GM18502 (cell line): ENCODE measurements around the gene SV2C.
A peak's percentile ranks its signal among the peaks of the same experiment; 100 is the strongest.

Source experiments
- ATAC-seq: cut with Tn5 transposase; IDR thresholded peaks from one replicate; pipeline ENCODE4 v1.9.1; 2021; ENCODE audit warnings: mild to moderate bottlenecking; ENCODE audit not compliant: unreplicated experiment, poor library complexity

The SV2C gene

DNA sequence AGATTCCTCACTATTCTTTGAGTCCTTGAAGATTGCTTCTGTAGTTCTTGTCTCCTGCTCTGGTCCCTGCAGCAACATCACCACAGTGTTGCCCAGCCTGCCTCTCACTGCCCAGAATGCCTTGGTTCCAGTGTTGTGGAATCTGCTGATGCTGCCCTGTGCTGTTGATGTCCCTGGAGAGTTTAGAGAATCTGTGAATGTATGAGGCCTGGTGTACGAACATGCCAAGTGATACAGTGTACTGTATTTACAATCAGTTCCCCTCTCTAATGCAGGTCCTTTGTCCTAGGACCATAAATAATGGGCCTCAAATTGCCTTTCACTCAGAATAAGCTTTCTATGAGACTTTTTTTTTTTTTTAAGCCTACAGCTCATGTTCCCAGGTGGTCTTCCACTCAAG lies 8.2 kb downstream of the SV2C start:
- ATAC-seq: no peak

GRCh38 chr5:76099286-76099702 lies 16.1 kb downstream of the SV2C start:
- ATAC-seq: peak; percentile 65

GRCh38 chr5:76099756-76100155 lies 16.6 kb downstream of the SV2C start:
- peak; percentile 57 for ATAC-seq

GRCh38 chr5:76104027-76104426 lies 20.8 kb downstream of the SV2C start:
- ATAC-seq: no peak

- ATAC-seq: no peak
These were observed 23.0 kb downstream of the SV2C start for GRCh38 chr5:76106149-76106548.

DNA sequence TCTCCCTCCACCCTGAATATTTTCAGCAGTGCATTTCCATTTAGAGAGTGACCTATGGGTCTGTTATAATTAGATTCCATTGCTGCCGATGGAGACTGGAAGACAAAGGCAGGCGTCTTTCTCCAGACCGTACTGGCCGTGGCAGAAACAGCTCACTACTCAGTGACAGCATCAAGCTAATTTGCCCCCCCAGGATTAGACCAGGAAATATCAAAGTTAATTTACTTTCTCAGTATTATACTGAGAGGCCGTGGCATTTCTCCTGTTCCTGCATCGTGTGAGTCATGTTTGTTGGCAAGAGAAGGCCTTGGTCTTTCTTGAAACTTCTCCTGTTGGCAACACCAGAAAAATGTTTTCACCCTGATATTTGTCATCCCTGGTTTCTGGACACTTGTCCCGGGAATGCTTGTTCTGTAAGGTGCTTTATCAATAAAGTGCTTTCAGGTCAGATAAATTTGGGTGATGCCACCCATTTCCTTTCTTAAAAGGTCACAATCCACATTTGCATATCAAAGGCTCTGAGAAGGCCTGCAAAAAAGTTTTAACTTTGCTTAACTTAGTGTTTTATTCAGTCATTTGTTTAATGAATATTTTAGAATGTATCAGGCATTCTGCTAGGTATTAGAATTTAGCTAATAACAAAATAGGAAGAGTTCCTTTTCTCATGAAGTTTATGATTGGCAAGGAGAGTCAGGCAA lies 28.4 kb downstream of the SV2C start:
- ATAC-seq: no peak

DNA sequence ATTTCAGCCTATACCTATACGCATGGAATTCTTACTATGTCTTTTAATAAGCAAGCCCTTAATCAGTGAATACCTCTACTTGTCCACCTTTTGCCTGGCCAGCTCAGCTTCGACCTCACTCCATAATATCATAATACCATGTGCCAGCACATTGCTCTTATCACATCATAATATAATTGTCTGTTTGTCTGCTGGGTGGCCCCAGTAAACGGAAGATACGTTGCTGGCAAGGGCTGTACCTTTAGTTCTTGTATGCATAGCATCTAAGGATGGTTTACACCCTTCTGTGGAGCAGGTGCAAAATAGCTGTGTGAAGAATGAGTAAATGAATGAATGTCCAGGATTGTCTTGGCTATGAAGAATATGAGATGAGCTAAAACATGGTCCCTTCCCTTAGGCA lies 29.9 kb downstream of the SV2C start:
- no peak for ATAC-seq

- no peak for ATAC-seq
These were observed 31.1 kb downstream of the SV2C start for GRCh38 chr5:76114179-76114851.

GRCh38 chr5:76125346-76125745 lies 42.2 kb downstream of the SV2C start:
- no peak for ATAC-seq

- ATAC-seq: no peak
These were observed 42.7 kb downstream of the SV2C start for GRCh38 chr5:76125888-76126287.

- ATAC-seq: no peak
These were observed 50.8 kb downstream of the SV2C start for GRCh38 chr5:76134003-76134402.

GRCh38 chr5:76134646-76135045 lies 51.5 kb downstream of the SV2C start:
- ATAC-seq: no peak

DNA sequence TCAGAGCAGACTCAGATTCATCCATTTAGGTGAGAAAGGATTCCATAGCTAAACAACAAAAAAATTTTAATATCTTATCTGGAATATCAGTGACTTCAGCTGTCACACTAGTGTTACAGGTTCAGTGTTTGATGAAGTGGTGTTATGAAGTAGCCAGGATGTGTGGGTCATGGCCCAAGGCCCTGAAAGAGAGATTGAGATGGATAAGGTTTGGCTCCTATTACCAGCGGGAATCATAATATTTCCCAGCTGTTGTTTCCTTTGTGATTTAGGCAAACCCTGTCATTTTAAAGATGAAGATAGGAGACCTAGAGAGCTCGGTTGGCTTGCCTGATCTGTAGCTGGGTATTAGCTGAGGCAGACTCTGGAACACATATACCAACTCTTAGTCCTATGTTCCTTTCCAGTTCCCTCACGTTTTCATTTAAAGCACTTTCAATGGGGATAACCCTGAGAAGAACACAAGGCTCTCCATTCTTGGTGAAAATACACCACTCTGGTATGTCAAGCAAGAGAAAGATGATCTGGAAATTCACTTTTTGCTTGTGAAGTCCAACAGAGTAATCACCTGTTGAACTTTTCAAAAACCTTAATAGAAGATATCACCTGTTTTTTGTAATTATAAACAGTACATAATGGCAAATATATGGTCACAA lies 54.8 kb downstream of the SV2C start:
- no peak for ATAC-seq

DNA sequence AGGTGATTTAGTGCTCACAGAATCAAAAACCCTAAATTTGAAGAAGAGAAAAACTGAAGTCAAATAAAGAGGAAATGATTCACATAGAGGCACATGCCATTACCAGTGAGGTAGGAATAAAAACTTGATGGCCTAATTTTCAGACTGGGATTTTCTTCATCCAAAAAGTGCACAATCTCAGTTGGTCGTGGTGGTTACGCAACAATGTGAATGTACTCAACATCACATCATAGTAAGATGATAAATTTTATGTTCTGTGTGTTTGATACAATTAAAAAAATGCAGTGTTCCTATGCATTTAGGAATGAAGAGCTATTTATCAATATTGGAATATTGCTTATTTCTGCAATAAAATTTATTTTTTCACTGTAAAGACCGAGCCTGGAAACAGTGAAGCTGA lies 60.7 kb downstream of the SV2C start:
- no peak for ATAC-seq

- no peak for ATAC-seq
These were observed 61.5 kb downstream of the SV2C start for GRCh38 chr5:76144513-76145274.

DNA sequence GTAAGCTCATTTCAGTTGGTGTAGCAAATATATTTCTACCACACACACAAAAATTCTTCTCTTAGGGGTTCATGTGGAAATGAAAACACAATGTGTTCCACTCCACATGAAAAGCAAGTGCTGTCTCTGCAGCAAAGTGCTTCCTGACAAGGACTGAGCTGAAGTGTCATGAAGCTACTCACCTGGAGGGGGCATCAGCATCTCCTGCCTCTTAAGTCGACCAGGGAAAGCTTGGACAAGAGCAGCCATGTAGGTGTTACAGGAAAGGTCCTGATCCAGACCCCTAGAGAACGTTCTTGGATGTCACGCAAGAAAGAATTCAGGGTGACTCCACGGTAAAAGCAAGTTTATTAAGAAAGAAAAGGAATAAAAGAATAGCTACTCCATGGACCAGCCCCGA lies 62.8 kb downstream of the SV2C start:
- ATAC-seq: no peak

DNA sequence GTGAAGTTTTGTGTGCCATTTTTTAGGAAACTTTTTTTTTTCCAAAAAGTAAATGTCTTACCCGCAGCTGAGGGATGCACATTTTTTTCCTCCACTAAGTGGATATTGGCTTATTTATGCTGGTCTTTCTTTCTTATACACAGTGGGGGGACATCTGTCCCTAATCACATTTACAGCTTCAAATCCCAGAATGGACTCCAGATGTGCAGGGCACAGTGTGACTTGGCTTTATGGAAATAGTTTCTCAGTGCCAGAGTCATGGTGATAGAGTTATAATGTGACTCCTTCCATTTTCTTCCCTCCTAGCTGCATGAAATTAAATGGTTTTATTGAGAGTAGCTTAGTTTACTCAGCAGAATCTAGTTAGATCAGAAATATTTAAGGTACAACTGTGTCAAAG lies 66.5 kb downstream of the SV2C start:
- ATAC-seq: no peak

DNA sequence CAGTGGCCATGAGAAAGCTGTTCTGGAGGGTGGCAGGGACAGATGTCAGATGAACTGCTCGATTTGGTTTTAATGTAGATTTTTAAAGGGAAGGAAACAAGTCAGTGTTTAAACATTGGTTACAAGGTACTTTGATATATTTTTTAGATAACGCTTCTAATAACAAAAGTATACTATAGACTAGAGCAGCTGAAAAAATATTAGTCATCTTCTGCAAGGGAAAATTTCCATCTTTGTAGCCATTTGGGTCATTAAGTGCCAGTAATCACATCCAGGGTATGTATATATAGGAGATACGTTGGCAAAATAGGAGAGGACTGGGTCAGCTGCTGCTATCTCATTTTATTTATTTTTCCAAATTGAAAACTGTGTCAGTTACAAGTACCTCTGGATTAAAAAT lies 69.0 kb downstream of the SV2C start:
- no peak for ATAC-seq

DNA sequence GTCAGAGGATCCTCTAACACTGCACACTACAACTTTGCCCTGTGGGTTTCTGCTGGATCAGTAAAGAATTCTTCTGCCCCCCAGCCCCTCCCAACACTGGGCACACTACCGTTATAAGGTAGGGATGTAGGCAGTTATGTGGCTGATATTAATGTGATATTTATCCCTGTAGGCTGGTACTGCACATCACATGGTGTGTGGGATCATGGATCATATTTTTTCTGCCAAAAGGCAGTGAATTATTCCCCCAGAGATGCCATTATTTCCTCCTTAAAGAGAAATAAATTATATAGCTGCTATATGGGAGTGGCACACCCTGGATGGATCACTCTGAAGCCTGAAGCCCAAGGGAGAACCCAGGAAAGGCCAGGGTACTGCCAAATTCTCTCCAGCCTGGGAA lies 69.5 kb downstream of the SV2C start:
- ATAC-seq: no peak

GRCh38 chr5:76153271-76153670 lies 70.1 kb downstream of the SV2C start:
- ATAC-seq: no peak
